H9 (cell line): ENCODE measurements around the gene NDUFAF4. TPM values are rescaled to one million over a fixed set of nuclear protein-coding genes. Genes with fewer than 3 reads are reported as not detected.
A peak's percentile ranks its signal among the peaks of the same experiment; 100 is the strongest.

ENCODE experiments used
- DNase-seq: peaks from one replicate; pipeline ENCODE4 v3.0.0-alpha.2; 2017
- H2AFZ ChIP-seq: one replicate; pipeline ENCODE4 v1.6.1; 2013; ENCODE audit warnings: mild to moderate bottlenecking, low read length, control low read depth, moderate library complexity
- H2AK5ac ChIP-seq: 2 replicates; pipeline ENCODE4 v1.6.1; 2013; ENCODE audit warnings: low read length, control low read depth, mixed read lengths; ENCODE audit not compliant: insufficient read length
- H2BK120ac ChIP-seq: one replicate; pipeline ENCODE4 v1.6.1; 2013; ENCODE audit warnings: low read depth, mild to moderate bottlenecking, low read length, control low read depth, inconsistent platforms; ENCODE audit not compliant: poor library complexity, severe bottlenecking
- H2BK12ac ChIP-seq: 2 replicates; pipeline ENCODE4 v1.6.1; 2013; ENCODE audit warnings: low read length, control low read depth, mixed read lengths, low read depth; ENCODE audit not compliant: insufficient read length
- H2BK15ac ChIP-seq: 2 replicates; pipeline ENCODE4 v1.6.1; 2013; ENCODE audit warnings: low read depth, low read length, control low read depth
- H2BK20ac ChIP-seq: one replicate; pipeline ENCODE4 v1.6.1; 2013; ENCODE audit warnings: low read depth, mild to moderate bottlenecking, low read length, control low read depth, inconsistent platforms; ENCODE audit not compliant: poor library complexity, severe bottlenecking
- H2BK5ac ChIP-seq: 2 replicates; pipeline ENCODE4 v1.6.1; 2013; ENCODE audit warnings: low read length, control low read depth, mixed read lengths; ENCODE audit not compliant: insufficient read length
- H3K14ac ChIP-seq: 2 replicates; pipeline ENCODE4 v1.6.1; 2013; ENCODE audit warnings: low read length, control low read depth; ENCODE audit not compliant: insufficient read depth
- H3K18ac ChIP-seq: 2 replicates; pipeline ENCODE4 v1.6.1; 2013; ENCODE audit warnings: low read depth, mild to moderate bottlenecking, mixed read lengths, low read length, control low read depth; ENCODE audit not compliant: insufficient read length
- H3K23ac ChIP-seq: 2 replicates; pipeline ENCODE4 v1.6.1; 2013; ENCODE audit warnings: low read length, control low read depth, mixed read lengths, low read depth; ENCODE audit not compliant: insufficient read length
- H3K23me2 ChIP-seq: 2 replicates; pipeline ENCODE4 v1.6.1; 2013; ENCODE audit warnings: low read depth, mild to moderate bottlenecking, mixed read lengths, low read length, control low read depth; ENCODE audit not compliant: insufficient read length, poor library complexity, severe bottlenecking
- H3K27ac ChIP-seq: 2 replicates; pipeline ENCODE4 v1.5.1; 2013; ENCODE audit warnings: low read length, control low read depth, mixed read lengths, low read depth; ENCODE audit not compliant: insufficient read length
- H3K27me3 ChIP-seq: 2 replicates; pipeline ENCODE4 v1.6.1; 2013; ENCODE audit warnings: low read length, control low read depth, inconsistent platforms; ENCODE audit not compliant: insufficient read depth
- H3K4ac ChIP-seq: 2 replicates; pipeline ENCODE4 v1.6.1; 2013; ENCODE audit warnings: low read depth, mild to moderate bottlenecking, control low read depth, inconsistent platforms, low read length, moderate library complexity
- H3K4me1 ChIP-seq: 2 replicates; pipeline ENCODE4 v1.6.1; 2013; ENCODE audit warnings: low read length, control low read depth, inconsistent platforms; ENCODE audit not compliant: insufficient read depth
- H3K4me2 ChIP-seq: 2 replicates; pipeline ENCODE4 v1.6.1; 2013; ENCODE audit warnings: low read length, control low read depth, mixed read lengths; ENCODE audit not compliant: insufficient read length, insufficient read depth
- H3K56ac ChIP-seq: 2 replicates; pipeline ENCODE4 v1.6.1; 2013; ENCODE audit warnings: low read depth, mild to moderate bottlenecking, mixed read lengths, low read length, control low read depth; ENCODE audit not compliant: insufficient read length
- H3K79me1 ChIP-seq: 2 replicates; pipeline ENCODE4 v1.6.1; 2013; ENCODE audit warnings: low read depth, mild to moderate bottlenecking, moderate library complexity, low read length, control low read depth, inconsistent platforms; ENCODE audit not compliant: insufficient read depth, poor library complexity, severe bottlenecking
- H3K79me2 ChIP-seq: 2 replicates; pipeline ENCODE4 v1.6.1; 2013; ENCODE audit warnings: low read length, control low read depth, inconsistent platforms; ENCODE audit not compliant: insufficient read depth
- H3K9ac ChIP-seq: 2 replicates; pipeline ENCODE4 v1.6.1; 2013; ENCODE audit warnings: low read length, control low read depth, mixed read lengths; ENCODE audit not compliant: insufficient read length; ENCODE audit errors: extremely low read depth
- H3K9me3 ChIP-seq: one replicate; pipeline ENCODE4 v1.6.1; 2013; ENCODE audit warnings: low read depth, low read length, inconsistent platforms; ENCODE audit not compliant: control insufficient read depth
- H3T11ph ChIP-seq: one replicate; pipeline ENCODE4 v1.6.1; 2013; ENCODE audit warnings: mild to moderate bottlenecking, low read length, control low read depth, inconsistent platforms
- H4K20me1 ChIP-seq: one replicate; pipeline ENCODE4 v1.6.1; 2013; ENCODE audit not compliant: control insufficient read depth, insufficient read length, insufficient read depth
- H4K5ac ChIP-seq: 2 replicates; pipeline ENCODE4 v1.6.1; 2013; ENCODE audit warnings: low read depth, mild to moderate bottlenecking, mixed read lengths, low read length, control low read depth; ENCODE audit not compliant: insufficient read length
- H4K8ac ChIP-seq: replicated peaks from 2 replicates; pipeline ENCODE4 v1.6.1; 2013; ENCODE audit warnings: low read length, control low read depth, mixed read lengths, low read depth; ENCODE audit not compliant: insufficient read length
- H4K91ac ChIP-seq: 2 replicates; pipeline ENCODE4 v1.6.1; 2013; ENCODE audit warnings: low read depth, mild to moderate bottlenecking, moderate library complexity, mixed read lengths, low read length, control low read depth; ENCODE audit not compliant: insufficient read length
- H3K27ac Mint-ChIP-seq, 3 experiments: 2 replicates in 2 of 3; 3 replicates in 1 of 3; pipeline ENCODE4 v1.8.0; 2020 to 2021; ENCODE audit warnings: mixed read lengths in 3 of 3, mild to moderate bottlenecking in 1 of 3, moderate library complexity in 1 of 3
- H3K27me3 Mint-ChIP-seq: 2 replicates; pipeline ENCODE4 v1.8.0; 2021; ENCODE audit warnings: low read depth, mild to moderate bottlenecking, moderate library complexity, mixed read lengths
- H3K36me3 Mint-ChIP-seq, 3 experiments: 2 replicates in 2 of 3; 3 replicates in 1 of 3; pipeline ENCODE4 v1.8.0; 2020 to 2021; ENCODE audit warnings: low read depth in 3 of 3, mixed read lengths in 3 of 3; ENCODE audit not compliant: insufficient read depth in 1 of 3
- H3K4me1 Mint-ChIP-seq, 2 experiments: 2 replicates each; pipeline ENCODE4 v1.8.0; 2020; ENCODE audit warnings: mixed read lengths in 2 of 2
- H3K4me3 Mint-ChIP-seq, 2 experiments: 2 replicates in 1 of 2; 3 replicates in 1 of 2; pipeline ENCODE4 v1.8.0; 2020 to 2021; ENCODE audit warnings: mild to moderate bottlenecking in 2 of 2, mixed read lengths in 2 of 2, moderate library complexity in 1 of 2
- H3K9me3 Mint-ChIP-seq, 2 experiments: 2 replicates in 1 of 2; 3 replicates in 1 of 2; pipeline ENCODE4 v1.8.0; 2020; ENCODE audit warnings: mild to moderate bottlenecking in 2 of 2, mixed read lengths in 2 of 2, moderate library complexity in 1 of 2
- CTCF ChIP-seq: fragments of 200-600 bp; sonication (generic); conservative IDR thresholded peaks from 3 replicates; pipeline ENCODE4 v1.8.0; 2021; ENCODE audit warnings: antibody characterized with exemption, mild to moderate bottlenecking
- WGBS: extraction: QIAGEN DNeasy Blood & Tissue Kit; methylation state at CpG from one replicate; pipeline ENCODE4 v1.1.7; 2013; ENCODE audit warnings: missing lambda C conversion rate, low lambda C conversion rate, mixed read lengths; ENCODE audit not compliant: insufficient read length; ENCODE audit errors: extremely low coverage; 5-methylcytosine and 5-hydroxymethylcytosine counted together
- total RNA-seq: library from RNA; stranded (reverse); gene quantifications from 2 replicates; pipeline ENCODE4 v1.2.1, GENCODE V29; 2021

NDUFAF4 gene
- total RNA-seq, 1 experiment from 2014 or later = 86.6 TPM

GRCh38 chr6:96923871-96924493, 26.3 kb upstream of the NDUFAF4 start:
- Histone ChIP-seq H4K91ac (no peak overlapping the region), H3K9ac (peak overlapping the region; percentile 11), H2BK5ac (no peak overlapping the region), H3K23me2 (peaks cover 2% of the 10 kb centered on the region), H3K23ac (no peak overlapping the region), H3K14ac (peak overlapping the region; percentile 90), H4K5ac (no peak overlapping the region), H3K27ac (no peak overlapping the region), H2BK12ac (no peak overlapping the region), H3K79me2 (no peaks in the 10 kb centered on the region), H2BK20ac (no peak overlapping the region), H3K9me3 (no peaks in the 10 kb centered on the region), H4K20me1 (no peaks in the 10 kb centered on the region), H2AK5ac (no peak overlapping the region), H3K79me1 (no peaks in the 10 kb centered on the region), H3K4ac (no peak overlapping the region), H2BK15ac (no peak overlapping the region), H2AFZ (peak overlapping the region; percentile 67), H3K18ac (peak overlapping the region; percentile 53), H4K8ac (no peak overlapping the region), H3K4me2 (peak overlapping the region; percentile 37), H3K56ac (no peak overlapping the region), H3T11ph (no peak overlapping the region), H3K4me1 (no peaks in the 10 kb centered on the region), H3K27me3 (no peaks in the 10 kb centered on the region), H2BK120ac (no peak overlapping the region)
- WGBS = no CpG with 5 or more reads among the region's 34 CpGs
- H3K27ac Mint-ChIP-seq = peak overlapping the region; percentile 65 to 86 (median 66); a peak in 5 of 7 replicates
- no peak for DNase-seq
- no peaks in the 10 kb centered on the region for H3K9me3 Mint-ChIP-seq
- peaks cover 6% of the 10 kb centered on the region for H3K27me3 Mint-ChIP-seq
- H3K4me1 Mint-ChIP-seq = peaks cover 9% of the 10 kb centered on the region in 2 experiments
- no peak for TF ChIP-seq CTCF
- no peaks in the 10 kb centered on the region for H3K36me3 Mint-ChIP-seq
- peak overlapping the region; percentile 89 to 96 for H3K4me3 Mint-ChIP-seq
